ES-I3 (cell line): ENCODE data around the gene CACNA1E.
A peak's percentile ranks its signal among the peaks of the same experiment; 100 is the strongest.

Experiments used
- H3K36me3 ChIP-seq: 2 replicates; pipeline ENCODE4 v1.6.1; 2013; ENCODE audit warnings: mild to moderate bottlenecking, low read length, control low read depth, moderate library complexity; ENCODE audit not compliant: insufficient read depth
- H3K4me1 ChIP-seq: 2 replicates; pipeline ENCODE4 v1.6.1; 2013; ENCODE audit warnings: mild to moderate bottlenecking, control low read depth, low read length; ENCODE audit not compliant: insufficient read depth
- H3K9ac ChIP-seq: 2 replicates; pipeline ENCODE4 v1.6.1; 2013; ENCODE audit warnings: low read depth, mild to moderate bottlenecking, low read length, moderate library complexity
- H3K9me3 ChIP-seq: 2 replicates; pipeline ENCODE4 v1.6.1; 2013; ENCODE audit warnings: mild to moderate bottlenecking, low read length, moderate library complexity; ENCODE audit not compliant: control insufficient read depth, insufficient read depth

CACNA1E gene

GRCh38 chr1:181483285-181484195 lies at the start of gene CACNA1E:
Gene CACNA1E, plus strand, starts transcription at chr1:181483517. Its CDS starts 228 bp downstream, at chr1:181483745.
- Histone ChIP-seq H3K9me3 (no peaks in the 10 kb centered on the region; the same call in 1 of the 2 replicates), H3K4me1 (peaks cover 5% of the 10 kb centered on the region; the same call in 1 of the 2 replicates), H3K9ac (peak within 1 kb of the TSS; percentile 66), H3K36me3 (no peaks in the 10 kb centered on the region)

- Histone ChIP-seq H3K4me1 (no peaks in the 10 kb centered on the region), H3K9ac (no peak overlapping the region), H3K9me3 (no peaks in the 10 kb centered on the region), H3K36me3 (no peaks in the 10 kb centered on the region)
These were observed 49.4 kb upstream of the CACNA1E start for GRCh38 chr1:181433931-181434330.

- H3K9me3 ChIP-seq, result no peaks in the 10 kb centered on the region
- no peaks in the 10 kb centered on the region for H3K4me1 ChIP-seq
- no peaks in the 10 kb centered on the region for H3K36me3 ChIP-seq
- H3K9ac ChIP-seq, result no peak overlapping the region
These were observed 45.3 kb upstream of the CACNA1E start for GRCh38 chr1:181438013-181438412.

GRCh38 chr1:181440510-181440909 lies 42.8 kb upstream of the CACNA1E start:
- Histone ChIP-seq H3K4me1 (no peaks in the 10 kb centered on the region), H3K9me3 (no peaks in the 10 kb centered on the region), H3K36me3 (no peaks in the 10 kb centered on the region), H3K9ac (no peak overlapping the region)

- no peaks in the 10 kb centered on the region for H3K36me3 ChIP-seq
These were observed 41.2 kb upstream of the CACNA1E start for GRCh38 chr1:181442181-181442525.

GRCh38 chr1:181443231-181443853 lies 40.0 kb upstream of the CACNA1E start:
- no peaks in the 10 kb centered on the region for H3K36me3 ChIP-seq
- H3K4me1 ChIP-seq, result no peaks in the 10 kb centered on the region
- H3K9me3 ChIP-seq, result no peaks in the 10 kb centered on the region; the same call in none of the 2 replicates
- H3K9ac ChIP-seq, result no peak overlapping the region

More at GRCh38 chr1:181442181-181442525, 41.2 kb upstream of the CACNA1E start:
- H3K9me3 ChIP-seq, result no peaks in the 10 kb centered on the region
- no peaks in the 10 kb centered on the region for H3K4me1 ChIP-seq
- no peak overlapping the region for H3K9ac ChIP-seq

GRCh38 chr1:181445436-181445835 lies 37.9 kb upstream of the CACNA1E start:
- Histone ChIP-seq H3K4me1 (no peaks in the 10 kb centered on the region), H3K36me3 (no peaks in the 10 kb centered on the region), H3K9ac (no peak overlapping the region), H3K9me3 (no peaks in the 10 kb centered on the region; the same call in none of the 2 replicates)

GRCh38 chr1:181448461-181448860 lies 34.9 kb upstream of the CACNA1E start:
- Histone ChIP-seq H3K4me1 (no peaks in the 10 kb centered on the region), H3K36me3 (no peaks in the 10 kb centered on the region), H3K9ac (no peak overlapping the region), H3K9me3 (no peaks in the 10 kb centered on the region; the same call in none of the 2 replicates)

GRCh38 chr1:181451661-181452230 lies 31.6 kb upstream of the CACNA1E start:
- no peaks in the 10 kb centered on the region; the same call in none of the 2 replicates for H3K9me3 ChIP-seq
- H3K36me3 ChIP-seq, result no peaks in the 10 kb centered on the region
- no peak overlapping the region for H3K9ac ChIP-seq
- H3K4me1 ChIP-seq, result no peaks in the 10 kb centered on the region

GRCh38 chr1:181452746-181453145 lies 30.6 kb upstream of the CACNA1E start:
- Histone ChIP-seq H3K4me1 (no peaks in the 10 kb centered on the region), H3K9ac (no peak overlapping the region), H3K9me3 (no peaks in the 10 kb centered on the region; the same call in 1 of the 2 replicates), H3K36me3 (no peaks in the 10 kb centered on the region)

- H3K9ac ChIP-seq, result no peak overlapping the region
- no peaks in the 10 kb centered on the region for H3K36me3 ChIP-seq
- H3K9me3 ChIP-seq, result no peaks in the 10 kb centered on the region; the same call in 1 of the 2 replicates
- H3K4me1 ChIP-seq, result no peaks in the 10 kb centered on the region
These were observed 29.6 kb upstream of the CACNA1E start for GRCh38 chr1:181453541-181454201.

- no peak overlapping the region for H3K9ac ChIP-seq
- H3K9me3 ChIP-seq, result no peaks in the 10 kb centered on the region; the same call in 1 of the 2 replicates
- H3K4me1 ChIP-seq, result no peaks in the 10 kb centered on the region
- H3K36me3 ChIP-seq, result no peaks in the 10 kb centered on the region
These were observed 26.8 kb upstream of the CACNA1E start for GRCh38 chr1:181456551-181456950.

GRCh38 chr1:181458419-181458818 lies 24.9 kb upstream of the CACNA1E start:
- H3K36me3 ChIP-seq, result no peaks in the 10 kb centered on the region
- H3K4me1 ChIP-seq, result no peaks in the 10 kb centered on the region
- no peak overlapping the region for H3K9ac ChIP-seq

GRCh38 chr1:181459067-181459466 lies 24.2 kb upstream of the CACNA1E start:
- no peaks in the 10 kb centered on the region; the same call in 1 of the 2 replicates for H3K9me3 ChIP-seq
- H3K4me1 ChIP-seq, result no peaks in the 10 kb centered on the region
- no peaks in the 10 kb centered on the region for H3K36me3 ChIP-seq
- no peak overlapping the region for H3K9ac ChIP-seq

More at GRCh38 chr1:181458419-181458818, 24.9 kb upstream of the CACNA1E start:
- no peaks in the 10 kb centered on the region; the same call in 1 of the 2 replicates for H3K9me3 ChIP-seq
